ENCODE data around the gene PMEL.

PMEL gene

DNA sequence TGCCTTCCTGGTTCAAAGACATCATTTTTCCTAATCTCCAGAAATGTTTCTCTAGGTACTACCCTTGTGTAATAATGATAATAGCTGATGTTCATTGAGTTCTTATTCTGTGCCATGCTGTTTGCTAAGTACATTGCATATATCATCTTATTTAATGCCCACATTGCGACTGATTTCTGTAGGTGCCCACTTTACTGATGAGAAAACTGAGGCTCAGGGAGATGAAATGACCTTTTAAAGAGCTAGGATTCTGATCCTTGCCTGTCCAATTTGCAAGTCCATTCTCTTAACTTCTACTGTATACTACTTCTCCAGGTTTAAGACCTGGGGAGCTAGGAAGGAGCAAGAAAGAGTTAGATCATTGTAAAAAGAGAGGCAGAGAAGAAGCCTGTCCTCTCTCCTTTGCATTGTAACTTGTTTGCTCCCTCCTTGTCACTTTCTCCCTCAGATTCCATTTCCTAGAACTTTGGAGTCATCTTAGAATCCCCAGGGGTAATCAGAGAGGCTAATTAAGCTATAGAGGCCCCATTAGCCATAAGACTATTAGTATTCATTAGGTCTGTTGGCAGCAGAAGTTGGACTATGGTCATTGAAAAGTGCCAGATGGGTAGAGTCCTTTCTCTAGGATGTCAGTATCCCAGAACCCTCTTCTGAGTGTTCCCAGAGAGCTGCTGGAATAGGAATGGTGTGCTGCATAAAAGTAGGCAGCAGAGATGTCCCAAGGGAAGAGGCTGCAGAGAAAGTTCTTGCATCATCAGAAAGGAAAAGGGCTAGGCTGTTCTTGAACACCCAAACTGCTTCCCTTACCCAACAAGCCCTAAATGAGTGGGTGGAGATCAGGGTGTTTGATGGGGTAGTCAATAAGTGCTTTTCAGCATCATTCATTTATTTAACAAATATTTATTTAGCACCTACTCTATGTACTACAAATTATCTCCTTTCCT, 31.8 kb downstream of the PMEL start:
- no peak overlapping the region for H3K4me3 ChIP-seq (ENCODE audit: control insufficient read depth, low read depth, low read length)
- DNase-seq (ENCODE audit: low read depth), result peak; percentile 67
- TF ChIP-seq, protein P1, sequence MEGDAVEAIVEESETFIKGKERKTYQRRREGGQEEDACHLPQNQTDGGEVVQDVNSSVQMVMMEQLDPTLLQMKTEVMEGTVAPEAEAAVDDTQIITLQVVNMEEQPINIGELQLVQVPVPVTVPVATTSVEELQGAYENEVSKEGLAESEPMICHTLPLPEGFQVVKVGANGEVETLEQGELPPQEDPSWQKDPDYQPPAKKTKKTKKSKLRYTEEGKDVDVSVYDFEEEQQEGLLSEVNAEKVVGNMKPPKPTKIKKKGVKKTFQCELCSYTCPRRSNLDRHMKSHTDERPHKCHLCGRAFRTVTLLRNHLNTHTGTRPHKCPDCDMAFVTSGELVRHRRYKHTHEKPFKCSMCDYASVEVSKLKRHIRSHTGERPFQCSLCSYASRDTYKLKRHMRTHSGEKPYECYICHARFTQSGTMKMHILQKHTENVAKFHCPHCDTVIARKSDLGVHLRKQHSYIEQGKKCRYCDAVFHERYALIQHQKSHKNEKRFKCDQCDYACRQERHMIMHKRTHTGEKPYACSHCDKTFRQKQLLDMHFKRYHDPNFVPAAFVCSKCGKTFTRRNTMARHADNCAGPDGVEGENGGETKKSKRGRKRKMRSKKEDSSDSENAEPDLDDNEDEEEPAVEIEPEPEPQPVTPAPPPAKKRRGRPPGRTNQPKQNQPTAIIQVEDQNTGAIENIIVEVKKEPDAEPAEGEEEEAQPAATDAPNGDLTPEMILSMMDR (conservative IDR thresholded peaks at IDR 0.05; ENCODE audit: control insufficient read depth, insufficient read depth, low read depth, low read length), result no peak

DNA sequence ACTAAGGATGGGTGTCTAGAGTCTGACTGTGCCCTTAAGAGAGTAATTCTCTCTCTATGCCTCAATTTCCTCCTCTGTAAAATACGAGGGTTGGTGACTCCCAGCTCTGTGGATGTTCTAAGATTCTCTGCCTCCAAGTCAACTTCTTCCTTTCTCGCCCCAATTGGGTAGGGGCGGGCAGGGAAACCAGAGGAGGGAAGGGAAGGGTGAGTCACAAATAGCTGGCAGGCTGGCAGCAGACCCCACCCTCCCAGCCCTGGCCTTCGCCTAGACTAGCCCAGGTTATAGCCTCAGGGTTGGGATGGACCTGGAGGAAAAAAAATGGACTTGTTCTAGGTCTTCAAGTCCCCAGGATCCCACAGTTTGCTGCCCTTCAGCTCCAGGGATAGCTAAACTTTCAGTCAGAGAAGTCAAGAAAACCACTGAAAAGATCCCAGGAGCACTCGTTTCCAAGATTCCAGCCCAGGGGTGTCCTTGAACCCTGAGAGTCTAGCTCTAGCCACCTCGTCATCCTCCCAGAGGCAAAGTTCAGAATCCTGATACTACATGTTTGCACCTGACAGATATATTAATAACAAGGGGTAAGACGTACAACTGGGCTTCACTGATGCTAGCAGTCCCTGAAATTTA, 32.6 kb downstream of the PMEL start:
- peak overlapping the region; percentile 78 for H3K4me3 ChIP-seq (ENCODE audit: control insufficient read depth, low read depth, low read length)
- peak; percentile 32 for DNase-seq (ENCODE audit: low read depth)
- TF ChIP-seq, protein P1 (conservative IDR thresholded peaks at IDR 0.05; ENCODE audit: control insufficient read depth, insufficient read depth, low read depth, low read length), result no peak

DNA sequence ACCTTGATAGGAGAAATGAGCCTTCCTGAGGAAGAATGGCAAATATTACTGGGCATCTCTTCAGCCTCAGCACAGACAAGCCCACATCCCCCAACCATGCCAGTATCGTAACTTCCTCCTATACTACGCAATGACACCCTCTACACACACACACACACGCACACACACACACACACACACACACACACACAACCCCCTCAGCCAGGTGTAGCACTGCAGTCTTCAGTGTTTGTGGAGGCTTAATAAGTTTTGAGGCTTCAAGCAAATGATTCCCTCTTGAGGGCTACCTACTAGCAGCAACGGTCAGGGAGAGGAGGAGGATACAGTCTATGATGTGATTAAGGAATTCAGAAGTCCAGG, 33.3 kb downstream of the PMEL start:
- peak overlapping the region; percentile 78 for H3K4me3 ChIP-seq (ENCODE audit: control insufficient read depth, low read depth, low read length)
- peak; percentile 43 for DNase-seq (ENCODE audit: low read depth)
- TF ChIP-seq, protein P1 (conservative IDR thresholded peaks at IDR 0.05; ENCODE audit: control insufficient read depth, insufficient read depth, low read depth, low read length), result no peak

DNA sequence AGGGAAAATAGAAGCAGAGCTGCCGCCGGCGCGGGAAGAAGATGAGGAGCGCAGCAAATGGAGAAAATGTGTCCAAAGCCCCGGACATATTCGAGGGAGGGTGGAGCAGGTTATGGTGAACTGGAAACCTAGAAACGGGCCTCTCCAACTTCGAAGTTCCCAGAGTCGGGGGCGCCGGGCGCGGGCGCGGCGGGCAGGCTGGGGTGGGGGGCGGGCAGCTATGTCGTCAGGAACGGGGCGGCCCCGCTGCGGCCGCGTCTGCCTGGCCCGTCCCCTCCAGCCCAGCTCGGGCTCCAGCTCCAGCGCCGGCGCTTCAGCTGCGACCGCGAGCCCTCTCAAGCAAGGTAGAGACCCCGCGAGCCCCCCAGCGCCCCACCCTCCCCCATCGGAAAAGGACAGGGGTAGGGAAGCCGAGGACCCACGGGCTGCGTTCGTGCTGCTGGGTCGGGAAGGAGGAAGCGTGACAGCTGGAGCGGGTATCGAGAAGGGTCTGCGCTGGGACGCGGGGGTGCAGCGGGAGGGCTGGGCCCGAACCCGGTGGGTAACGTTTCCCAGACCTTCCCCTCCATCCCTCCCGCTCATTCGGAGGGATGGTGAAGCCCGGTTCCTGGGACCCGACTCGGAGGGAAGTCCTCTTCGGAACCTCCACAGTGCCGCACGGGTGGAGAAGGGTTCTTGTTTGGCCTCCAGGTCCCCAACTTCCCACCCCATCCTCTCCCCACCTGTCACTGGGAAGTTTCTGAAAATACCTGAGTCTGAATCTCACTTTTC, 33.9 kb downstream of the PMEL start:
- peak; percentile 37 for DNase-seq (ENCODE audit: low read depth)
- peak overlapping the region; percentile 78 for H3K4me3 ChIP-seq (ENCODE audit: control insufficient read depth, low read depth, low read length)
- TF ChIP-seq, protein P1 (conservative IDR thresholded peaks at IDR 0.05; ENCODE audit: control insufficient read depth, insufficient read depth, low read depth, low read length), result no peak

DNA sequence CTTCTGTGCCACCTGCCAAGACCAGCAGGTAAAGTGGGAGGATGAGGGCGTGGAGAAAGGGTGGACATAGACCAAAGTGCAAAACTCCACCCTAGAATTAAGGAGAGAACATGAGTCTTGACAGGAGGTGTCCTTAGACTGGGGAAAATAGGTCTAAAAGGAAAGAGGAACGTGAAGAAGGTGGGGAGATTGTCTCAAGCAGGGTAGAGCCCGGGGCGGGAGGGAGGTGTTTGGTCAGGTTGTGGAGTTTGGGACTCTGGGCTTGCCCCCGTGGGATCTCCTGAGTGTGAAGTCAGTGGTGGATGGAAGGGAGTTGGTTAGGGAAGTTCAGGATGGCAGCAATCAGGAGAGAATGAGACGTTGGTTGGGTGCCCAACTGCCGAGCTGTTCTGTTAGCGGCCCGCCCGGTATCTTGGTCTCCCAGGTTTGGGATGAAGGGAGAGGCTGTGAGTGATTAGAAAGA, 34.5 kb downstream of the PMEL start:
- TF ChIP-seq, protein P1 (conservative IDR thresholded peaks at IDR 0.05; ENCODE audit: control insufficient read depth, insufficient read depth, low read depth, low read length), result no peak
- no peak for DNase-seq (ENCODE audit: low read depth)
- H3K4me3 ChIP-seq (ENCODE audit: control insufficient read depth, low read depth, low read length), result peak overlapping the region; percentile 78

DNA sequence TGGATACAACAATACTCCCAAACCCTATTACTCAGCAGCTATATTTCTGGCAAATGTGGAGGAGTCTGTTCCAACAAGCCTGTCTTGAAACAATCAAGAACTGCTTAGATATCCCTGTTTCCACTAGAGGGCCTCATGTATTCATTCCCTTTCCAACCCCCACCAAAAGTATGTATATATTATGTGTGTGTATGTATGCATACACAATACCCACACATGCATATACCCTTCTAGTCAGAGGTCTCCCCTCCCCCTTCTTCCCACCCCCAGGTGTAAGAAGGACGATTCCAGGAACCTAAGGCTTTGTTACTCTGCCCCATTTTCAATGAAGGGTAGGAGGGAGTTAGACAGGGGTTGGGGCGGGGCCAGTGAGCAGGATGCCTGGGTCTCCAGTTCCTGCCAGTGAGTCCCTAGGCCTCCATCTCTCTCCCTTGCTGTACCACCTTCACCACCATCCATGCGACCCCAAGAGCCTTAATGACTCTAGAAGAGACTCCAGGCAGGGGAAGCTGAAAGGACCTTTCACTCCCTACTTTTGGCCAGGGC, 35.0 kb downstream of the PMEL start, which contains the start of gene DGKA:
DGKA (plus strand) TSS at position 392 of the 546 bp plus-strand sequence. CDS start 5,342 bp downstream, outside the sequence.
- peak; percentile 91 for DNase-seq (ENCODE audit: low read depth)
- peak within 1 kb of the TSS; percentile 78 for H3K4me3 ChIP-seq (ENCODE audit: control insufficient read depth, low read depth, low read length)
- TF ChIP-seq, protein P1 (conservative IDR thresholded peaks at IDR 0.05; ENCODE audit: control insufficient read depth, insufficient read depth, low read depth, low read length), result peak; percentile 75
